ENCODE results near the gene B3GNT7. TPM values are rescaled to one million over a fixed set of nuclear protein-coding genes. Genes with fewer than 3 reads are reported as not detected.

B3GNT7 gene
- total RNA-seq, 1 donor from 2014 or later, result 0.90 TPM

DNA sequence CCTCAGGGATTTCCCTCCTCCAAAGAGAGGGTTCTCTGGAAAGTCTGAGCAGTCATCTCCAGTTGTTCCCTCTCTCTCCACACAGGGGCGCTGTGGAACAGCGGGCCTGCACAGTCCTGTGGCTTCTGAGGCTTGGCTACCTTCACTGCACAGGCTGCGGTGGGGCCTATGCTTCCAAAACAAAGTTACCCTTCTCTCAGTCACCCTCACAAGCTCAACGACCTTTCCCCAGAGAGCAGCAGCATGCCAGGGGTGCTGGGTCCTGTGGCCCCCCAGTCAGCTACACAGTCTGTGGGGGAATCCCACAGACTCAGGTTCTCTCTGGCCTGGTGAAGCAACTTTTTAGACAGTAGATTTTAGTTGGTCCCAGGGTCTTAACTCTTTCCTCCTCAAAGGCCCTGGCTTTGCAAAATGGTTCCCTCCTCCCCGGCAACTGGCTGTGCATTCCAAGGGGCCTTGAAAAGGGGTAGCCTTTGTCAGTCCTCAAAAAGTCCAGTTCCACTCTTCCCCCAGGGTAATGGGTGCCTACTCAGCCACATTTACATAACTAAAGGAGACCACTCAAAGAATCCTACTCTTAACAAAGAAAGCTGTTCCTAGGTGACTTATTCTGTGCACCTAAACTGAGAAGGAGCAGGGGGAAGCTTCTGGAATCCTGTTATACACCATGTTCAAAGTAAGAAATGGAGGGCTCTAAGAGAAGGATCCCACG is 14.9 kb downstream of the B3GNT7 start:
- H3K4me1 Mint-ChIP-seq, result peaks cover 11% of the 10 kb centered on the region
- H3K9me3 Mint-ChIP-seq, result peaks cover 10% of the 10 kb centered on the region
- Histone ChIP-seq H3K36me3 (no peaks in the 10 kb centered on the region), H3K4me2 (no peak overlapping the region), H3K27me3 (peaks cover 11% of the 10 kb centered on the region), H3K4me1 (peaks cover 10% of the 10 kb centered on the region), H3K9ac (no peak overlapping the region), H3K79me2 (ENCODE audit: low read depth) (no peaks in the 10 kb centered on the region), H4K20me1 (ENCODE audit: low read depth) (no peaks in the 10 kb centered on the region), H3F3A (ENCODE audit: low read depth) (peaks cover 22% of the 10 kb centered on the region), H2AFZ (replicated peaks) (no peak overlapping the region), H3K4me3 (no peak overlapping the region), H3K27ac (no peak overlapping the region), H3K9me3 (ENCODE audit: low read depth) (no peaks in the 10 kb centered on the region)
- no peaks in the 10 kb centered on the region for H3K36me3 Mint-ChIP-seq
- TF ChIP-seq EZH2 (IDR thresholded peaks at IDR 0.05) (no peak), CTCF (IDR thresholded peaks at IDR 0.05) (peak; percentile 58)
- no peak overlapping the region for H3K27ac Mint-ChIP-seq
- peaks cover 6% of the 10 kb centered on the region for H3K27me3 Mint-ChIP-seq (ENCODE audit: insufficient read depth, low read depth)
- H3K4me3 Mint-ChIP-seq, result peak overlapping the region; percentile 52
- DNase-seq (ENCODE audit: low spot score), result peak; percentile 56

GRCh38 chr2:231411237-231411636 is 15.7 kb downstream of the B3GNT7 start:
- no peaks in the 10 kb centered on the region for H3K36me3 Mint-ChIP-seq
- peaks cover 22% of the 10 kb centered on the region for H3F3A ChIP-seq (ENCODE audit: low read depth)
- peaks cover 11% of the 10 kb centered on the region for H3K4me1 Mint-ChIP-seq
- H3K9ac ChIP-seq, result no peak overlapping the region
- H3K4me2 ChIP-seq, result peak overlapping the region; percentile 95
- peaks cover 11% of the 10 kb centered on the region for H3K27me3 ChIP-seq
- peak overlapping the region; percentile 78 for H3K4me3 Mint-ChIP-seq
- peaks cover 10% of the 10 kb centered on the region for H3K9me3 Mint-ChIP-seq
- no peak for DNase-seq (ENCODE audit: low spot score)
- no peak overlapping the region for H3K27ac ChIP-seq
- peak overlapping the region; percentile 68 for H3K4me3 ChIP-seq
- H2AFZ ChIP-seq (replicated peaks), result no peak overlapping the region
- TF ChIP-seq EZH2 (IDR thresholded peaks at IDR 0.05) (no peak), CTCF (IDR thresholded peaks at IDR 0.05) (no peak)
- no peaks in the 10 kb centered on the region for H3K36me3 ChIP-seq
- H3K27ac Mint-ChIP-seq, result no peak overlapping the region
- H3K79me2 ChIP-seq (ENCODE audit: low read depth), result no peaks in the 10 kb centered on the region
- H3K4me1 ChIP-seq, result peaks cover 10% of the 10 kb centered on the region
- no peaks in the 10 kb centered on the region for H4K20me1 ChIP-seq (ENCODE audit: low read depth)
- H3K27me3 Mint-ChIP-seq (ENCODE audit: insufficient read depth, low read depth), result peaks cover 6% of the 10 kb centered on the region
- H3K9me3 ChIP-seq (ENCODE audit: low read depth), result no peaks in the 10 kb centered on the region

- H3K79me2 ChIP-seq (ENCODE audit: low read depth), result no peaks in the 10 kb centered on the region
- H3K4me1 ChIP-seq, result peaks cover 10% of the 10 kb centered on the region
- H3K4me3 Mint-ChIP-seq, result peak overlapping the region; percentile 78
- peak overlapping the region; percentile 95 for H2AFZ ChIP-seq (replicated peaks)
- DNase-seq (ENCODE audit: low spot score), result peak; percentile 94
- peaks cover 10% of the 10 kb centered on the region for H3K9me3 Mint-ChIP-seq
- H3K4me1 Mint-ChIP-seq, result peaks cover 11% of the 10 kb centered on the region
- H3K27me3 ChIP-seq, result peaks cover 11% of the 10 kb centered on the region
- no peaks in the 10 kb centered on the region for H3K9me3 ChIP-seq (ENCODE audit: low read depth)
- peaks cover 22% of the 10 kb centered on the region for H3F3A ChIP-seq (ENCODE audit: low read depth)
- peak overlapping the region; percentile 68 for H3K4me3 ChIP-seq
- no peaks in the 10 kb centered on the region for H3K36me3 Mint-ChIP-seq
- no peak overlapping the region for H3K27ac ChIP-seq
- peak overlapping the region; percentile 29 for H3K9ac ChIP-seq
- H3K27ac Mint-ChIP-seq, result peak overlapping the region; percentile 87
- TF ChIP-seq CTCF (IDR thresholded peaks at IDR 0.05), result peak; percentile 96
- peak; percentile 55 for TF ChIP-seq EZH2 (IDR thresholded peaks at IDR 0.05)
- peak; percentile 45 for TF ChIP-seq EZH2phosphoT487 (IDR thresholded peaks at IDR 0.05)
- H4K20me1 ChIP-seq (ENCODE audit: low read depth), result no peaks in the 10 kb centered on the region
- peak overlapping the region; percentile 95 for H3K4me2 ChIP-seq
- no peaks in the 10 kb centered on the region for H3K36me3 ChIP-seq
- H3K27me3 Mint-ChIP-seq (ENCODE audit: insufficient read depth, low read depth), result peaks cover 4% of the 10 kb centered on the region
Measured at GRCh38 chr2:231411831-231412617, 16.5 kb downstream of the B3GNT7 start.

Measured in neural progenitor cell (in vitro differentiated cells).